Liver (tissue), 9 donors: ENCODE results near the gene DDX55. TPM values are rescaled to one million over a fixed set of nuclear protein-coding genes. Genes with fewer than 3 reads are reported as not detected.

ENCODE experiments used
- DNase-seq: peaks from one replicate; pipeline ENCODE4 v3.0.0-alpha.2; 2017; ENCODE audit warnings: low spot score
- H3K27ac ChIP-seq, 2 donors: one replicate each; pipeline ENCODE4 v1.7.0; 2013; ENCODE audit warnings: inconsistent platforms in 2 of 2, low read length in 2 of 2, control low read depth in 1 of 2, low read depth in 1 of 2, mild to moderate bottlenecking in 1 of 2
- H3K27me3 ChIP-seq, 4 donors: one replicate each; pipeline versions ENCODE4 v1.6.1 to v1.7.0; 2013; ENCODE audit warnings: low read length in 3 of 4, inconsistent platforms in 1 of 4, mild to moderate bottlenecking in 1 of 4, moderate library complexity in 1 of 4; ENCODE audit not compliant: control insufficient read depth in 4 of 4, insufficient read depth in 4 of 4
- H3K36me3 ChIP-seq, 4 donors: one replicate each; pipeline versions ENCODE4 v1.6.1 to v1.7.0; 2013; ENCODE audit warnings: low read length in 3 of 4, mild to moderate bottlenecking in 3 of 4, low read depth in 1 of 4, moderate library complexity in 1 of 4; ENCODE audit not compliant: control insufficient read depth in 4 of 4, insufficient read depth in 3 of 4
- H3K4me1 ChIP-seq, 4 donors: one replicate each; pipeline versions ENCODE4 v1.6.1 to v1.7.0; 2013; ENCODE audit warnings: low read length in 3 of 4, mild to moderate bottlenecking in 3 of 4, moderate library complexity in 1 of 4; ENCODE audit not compliant: control insufficient read depth in 4 of 4, insufficient read depth in 4 of 4
- H3K4me3 ChIP-seq, 3 donors: one replicate each; pipeline versions ENCODE4 v1.6.1 to v1.7.0; 2013; ENCODE audit warnings: low read length in 3 of 3, control low read depth in 1 of 3, low read depth in 1 of 3, mild to moderate bottlenecking in 1 of 3
- H3K9ac ChIP-seq, 2 donors: one replicate each; pipeline ENCODE4 v1.7.0; 2013; ENCODE audit warnings: low read length in 2 of 2, mild to moderate bottlenecking in 2 of 2, moderate library complexity in 2 of 2, control low read depth in 1 of 2, low read depth in 1 of 2
- H3K9me3 ChIP-seq, 4 donors: one replicate each; pipeline versions ENCODE4 v1.6.1 to v1.7.0; 2013; ENCODE audit warnings: low read length in 3 of 4; ENCODE audit not compliant: control insufficient read depth in 4 of 4
- EGR1 ChIP-seq, 2 donors: IDR thresholded peaks; 2 replicates each; pipeline ENCODE4 v1.6.1; 2016 to 2018; ENCODE audit warnings: antibody characterized with exemption in 2 of 2, low read depth in 2 of 2
- FOXA1 ChIP-seq: IDR thresholded peaks from 2 replicates; pipeline ENCODE4 v1.6.1; 2016; ENCODE audit warnings: antibody characterized with exemption
- FOXA2 ChIP-seq: IDR thresholded peaks from 2 replicates; pipeline ENCODE4 v1.6.1; 2016; ENCODE audit warnings: antibody characterized with exemption
- GABPA ChIP-seq, 2 donors: IDR thresholded peaks in 1 of 2; conservative IDR thresholded peaks in 1 of 2; 2 replicates each; pipeline ENCODE4 v1.6.1; 2016; ENCODE audit warnings: antibody characterized with exemption in 2 of 2, mild to moderate bottlenecking in 1 of 2, moderate library complexity in 1 of 2
- HNF4A ChIP-seq, 2 donors: conservative IDR thresholded peaks; 2 replicates each; pipeline ENCODE4 v1.6.1; 2016; ENCODE audit warnings: antibody characterized with exemption in 2 of 2, mild to moderate bottlenecking in 2 of 2
- JUND ChIP-seq, 2 donors: IDR thresholded peaks; 2 replicates each; pipeline ENCODE4 v1.6.1; 2016; ENCODE audit warnings: antibody characterized with exemption in 2 of 2
- NR2F2 ChIP-seq: IDR thresholded peaks from 2 replicates; pipeline ENCODE4 v1.6.1; 2016; ENCODE audit warnings: antibody characterized with exemption
- RAD21 ChIP-seq, 2 donors: IDR thresholded peaks; 2 replicates each; pipeline ENCODE4 v1.6.1; 2016; ENCODE audit warnings: antibody characterized with exemption in 2 of 2, mild to moderate bottlenecking in 2 of 2
- RXRA ChIP-seq, 2 donors: IDR thresholded peaks; 2 replicates each; pipeline ENCODE4 v1.6.1; 2017 to 2018; ENCODE audit warnings: antibody characterized with exemption in 2 of 2, mild to moderate bottlenecking in 1 of 2
- SP1 ChIP-seq: IDR thresholded peaks from 2 replicates; pipeline ENCODE4 v1.6.1; 2018; ENCODE audit warnings: antibody characterized with exemption, mild to moderate bottlenecking
- TAF1 ChIP-seq: conservative IDR thresholded peaks from 2 replicates; pipeline ENCODE4 v1.6.1; 2016; ENCODE audit warnings: antibody characterized with exemption, mild to moderate bottlenecking
- WGBS: extraction: QIAGEN DNeasy Blood & Tissue Kit; methylation state at CpG from one replicate; pipeline ENCODE4 v1.1.7; 2013; 5-methylcytosine and 5-hydroxymethylcytosine counted together
- polyA plus RNA-seq, 2 donors: library from polyadenylated mRNA; stranded (reverse) in 1 of 2; unstranded in 1 of 2; fragments of 200-250 nt in 1 of 2; fragments of >200 nt in 1 of 2; fragmentation: Nextera tagmentation in 1 of 2; extraction: Ambion mirVana in 1 of 2; gene quantifications; one replicate each; pipeline versions ENCODE4 v1.2.1 to v1.2.3, GENCODE V29; 2013 to 2015
- total RNA-seq, 2 donors: library from RNA; depleted of rRNA; stranded (reverse); fragments of >200 nt; gene quantifications; one replicate each; pipeline ENCODE4 v1.2.3, GENCODE V29; 2014
- TF ChIP-seq, protein P1 (sequence below): IDR thresholded peaks from 2 replicates; pipeline ENCODE4 v1.6.1; 2016; ENCODE audit warnings: antibody characterized with exemption, mild to moderate bottlenecking
- TF ChIP-seq, protein P2 (sequence below): IDR thresholded peaks from 2 replicates; pipeline ENCODE4 v1.6.1; 2016; ENCODE audit warnings: antibody characterized with exemption
- TF ChIP-seq, protein P3 (sequence below): IDR thresholded peaks from 2 replicates; pipeline ENCODE4 v1.6.1; 2016; ENCODE audit warnings: antibody characterized with exemption
- TF ChIP-seq, protein P4 (sequence below): IDR thresholded peaks from 2 replicates; pipeline ENCODE4 v1.6.1; 2016; ENCODE audit warnings: antibody characterized with exemption
- donor health status: healthy.
- donor health status: healthy.
- donor health status: healthy.
- donor health status: healthy.
- donor health status: healthy.

The DDX55 gene
- total and polyA plus RNA-seq, 4 donors: 6.9 to 13.4 (median 9.6) TPM

DNA sequence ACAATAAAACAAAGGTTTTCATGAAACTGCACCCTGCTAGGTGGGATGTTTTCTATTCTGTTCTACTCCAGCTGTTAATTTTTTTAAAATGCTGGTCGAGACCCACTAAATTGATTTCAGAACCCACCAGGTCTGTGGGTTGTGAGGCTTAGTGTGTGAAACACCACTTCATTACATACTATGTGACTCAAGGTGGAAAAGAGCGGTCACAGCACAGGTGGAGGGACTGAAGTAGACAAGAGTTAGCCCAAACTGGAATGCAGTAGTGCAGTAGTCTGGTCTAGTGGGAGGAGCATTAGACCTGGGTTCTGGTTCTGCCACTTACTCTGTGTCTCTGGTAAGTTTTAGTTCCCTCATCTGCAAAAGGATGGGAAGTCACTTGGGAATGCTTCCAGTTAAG lies 12.2 kb downstream of the DDX55 start:
- Histone ChIP-seq H3K36me3 (peaks cover 29 to 85% (median 69%) of the 10 kb centered on the region in 4 donors), H3K9me3 (no peaks in the 10 kb centered on the region), H3K27me3 (no peaks in the 10 kb centered on the region), H3K4me3 (no peak overlapping the region), H3K4me1 (no peaks in the 10 kb centered on the region), H3K27ac (no peak overlapping the region), H3K9ac (no peak overlapping the region)
- DNase-seq: no peak
- TF ChIP-seq GABPA (IDR thresholded peaks at IDR 0.05 in 1 of 2, conservative IDR thresholded peaks at IDR 0.05 in 1 of 2) (no peak), NR2F2 (no peak), SP1 (no peak), RAD21 (IDR thresholded peaks at IDR 0.05) (no peak), HNF4A (conservative IDR thresholded peaks at IDR 0.05) (no peak)
- TF ChIP-seq, protein P1, sequence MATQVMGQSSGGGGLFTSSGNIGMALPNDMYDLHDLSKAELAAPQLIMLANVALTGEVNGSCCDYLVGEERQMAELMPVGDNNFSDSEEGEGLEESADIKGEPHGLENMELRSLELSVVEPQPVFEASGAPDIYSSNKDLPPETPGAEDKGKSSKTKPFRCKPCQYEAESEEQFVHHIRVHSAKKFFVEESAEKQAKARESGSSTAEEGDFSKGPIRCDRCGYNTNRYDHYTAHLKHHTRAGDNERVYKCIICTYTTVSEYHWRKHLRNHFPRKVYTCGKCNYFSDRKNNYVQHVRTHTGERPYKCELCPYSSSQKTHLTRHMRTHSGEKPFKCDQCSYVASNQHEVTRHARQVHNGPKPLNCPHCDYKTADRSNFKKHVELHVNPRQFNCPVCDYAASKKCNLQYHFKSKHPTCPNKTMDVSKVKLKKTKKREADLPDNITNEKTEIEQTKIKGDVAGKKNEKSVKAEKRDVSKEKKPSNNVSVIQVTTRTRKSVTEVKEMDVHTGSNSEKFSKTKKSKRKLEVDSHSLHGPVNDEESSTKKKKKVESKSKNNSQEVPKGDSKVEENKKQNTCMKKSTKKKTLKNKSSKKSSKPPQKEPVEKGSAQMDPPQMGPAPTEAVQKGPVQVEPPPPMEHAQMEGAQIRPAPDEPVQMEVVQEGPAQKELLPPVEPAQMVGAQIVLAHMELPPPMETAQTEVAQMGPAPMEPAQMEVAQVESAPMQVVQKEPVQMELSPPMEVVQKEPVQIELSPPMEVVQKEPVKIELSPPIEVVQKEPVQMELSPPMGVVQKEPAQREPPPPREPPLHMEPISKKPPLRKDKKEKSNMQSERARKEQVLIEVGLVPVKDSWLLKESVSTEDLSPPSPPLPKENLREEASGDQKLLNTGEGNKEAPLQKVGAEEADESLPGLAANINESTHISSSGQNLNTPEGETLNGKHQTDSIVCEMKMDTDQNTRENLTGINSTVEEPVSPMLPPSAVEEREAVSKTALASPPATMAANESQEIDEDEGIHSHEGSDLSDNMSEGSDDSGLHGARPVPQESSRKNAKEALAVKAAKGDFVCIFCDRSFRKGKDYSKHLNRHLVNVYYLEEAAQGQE: no peak
- TF ChIP-seq, protein P2, sequence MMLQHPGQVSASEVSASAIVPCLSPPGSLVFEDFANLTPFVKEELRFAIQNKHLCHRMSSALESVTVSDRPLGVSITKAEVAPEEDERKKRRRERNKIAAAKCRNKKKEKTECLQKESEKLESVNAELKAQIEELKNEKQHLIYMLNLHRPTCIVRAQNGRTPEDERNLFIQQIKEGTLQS: no peak
- WGBS: 97% methylated on average over 2 of the region's 2 CpGs

DNA sequence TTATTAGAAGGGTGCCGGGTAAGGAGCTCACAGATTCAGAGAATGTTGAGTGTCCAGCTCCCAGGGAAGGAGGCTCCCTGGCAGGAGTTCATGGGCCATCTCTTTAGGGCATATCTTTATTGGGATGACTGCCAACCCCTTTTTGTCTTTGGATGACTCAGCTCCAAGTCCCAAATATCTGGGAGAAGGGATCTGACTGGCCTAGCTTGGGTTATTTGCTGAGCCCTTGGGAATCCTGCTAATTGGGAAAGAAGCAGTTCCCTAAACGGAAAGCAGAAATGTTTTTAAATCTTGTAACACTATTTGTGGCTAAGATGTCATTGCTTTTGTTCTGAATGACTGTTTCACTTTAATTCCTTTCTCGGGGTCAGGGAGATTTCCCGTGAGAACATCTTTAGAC lies 12.6 kb downstream of the DDX55 start:
- DNase-seq: no peak
- H3K9ac ChIP-seq: no peak overlapping the region
- WGBS: 90% methylated on average over 4 of the region's 4 CpGs
- H3K4me1 ChIP-seq: no peaks in the 10 kb centered on the region
- H3K9me3 ChIP-seq: no peaks in the 10 kb centered on the region
- no peak overlapping the region for H3K4me3 ChIP-seq
- H3K36me3 ChIP-seq: peaks cover 26 to 85% (median 68%) of the 10 kb centered on the region in 4 donors
- no peaks in the 10 kb centered on the region for H3K27me3 ChIP-seq
- no peak for TF ChIP-seq RAD21 (IDR thresholded peaks at IDR 0.05)
- TF ChIP-seq, protein P3, sequence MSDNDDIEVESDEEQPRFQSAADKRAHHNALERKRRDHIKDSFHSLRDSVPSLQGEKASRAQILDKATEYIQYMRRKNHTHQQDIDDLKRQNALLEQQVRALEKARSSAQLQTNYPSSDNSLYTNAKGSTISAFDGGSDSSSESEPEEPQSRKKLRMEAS: no peak
- no peak overlapping the region for H3K27ac ChIP-seq

DNA sequence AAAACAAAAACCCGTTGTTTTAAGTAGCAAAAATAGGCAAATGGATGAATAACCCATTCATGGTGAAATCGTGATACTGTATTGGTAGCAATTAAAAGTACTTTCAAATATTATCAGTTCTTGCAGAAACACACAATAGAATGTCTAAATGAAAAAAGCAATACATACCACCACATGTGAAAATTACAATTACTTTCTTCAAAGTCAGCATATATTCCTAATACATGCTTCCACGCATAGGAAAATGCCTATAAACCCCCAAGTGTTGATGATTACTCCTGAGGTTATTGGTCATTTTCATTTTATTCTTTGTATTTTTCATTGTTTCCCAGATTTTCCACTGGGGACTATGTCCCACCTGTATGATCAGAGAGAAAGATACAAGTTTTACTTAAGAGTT lies 15.2 kb downstream of the DDX55 start:
- TF ChIP-seq RAD21 (IDR thresholded peaks at IDR 0.05): no peak
- no peak overlapping the region for H3K27ac ChIP-seq
- H3K4me3 ChIP-seq: no peak overlapping the region
- no peaks in the 10 kb centered on the region for H3K27me3 ChIP-seq
- peaks cover 27 to 86% (median 72%) of the 10 kb centered on the region in 4 donors for H3K36me3 ChIP-seq
- 92% methylated on average over 3 of the region's 3 CpGs for WGBS
- no peaks in the 10 kb centered on the region for H3K9me3 ChIP-seq
- no peak overlapping the region for H3K9ac ChIP-seq
- no peaks in the 10 kb centered on the region for H3K4me1 ChIP-seq
- no peak for DNase-seq

DNA sequence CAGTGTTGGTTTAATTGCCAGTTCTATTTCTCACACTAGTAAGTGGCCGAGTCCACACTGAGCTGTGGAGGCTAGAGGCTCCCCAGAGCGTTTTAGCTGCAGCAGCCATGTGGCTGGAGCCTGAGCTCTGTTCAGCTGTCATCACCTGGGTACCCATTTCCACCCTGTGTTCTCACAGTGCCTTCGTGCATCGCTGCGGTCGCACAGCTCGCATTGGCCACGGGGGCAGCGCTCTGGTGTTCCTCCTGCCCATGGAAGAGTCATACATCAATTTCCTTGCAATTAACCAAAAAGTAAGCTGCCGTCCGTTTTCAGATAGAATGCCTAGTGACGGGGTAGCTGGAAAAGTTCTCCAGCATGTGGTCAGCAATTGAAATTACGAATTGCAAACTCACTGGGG lies 15.7 kb downstream of the DDX55 start:
- Histone ChIP-seq H3K9me3 (no peaks in the 10 kb centered on the region), H3K9ac (no peak overlapping the region), H3K4me3 (no peak overlapping the region), H3K27ac (no peak overlapping the region), H3K4me1 (no peaks in the 10 kb centered on the region), H3K36me3 (peaks cover 29 to 86% (median 72%) of the 10 kb centered on the region in 4 donors), H3K27me3 (no peaks in the 10 kb centered on the region)
- DNase-seq: no peak
- 97% methylated on average over 13 of the region's 13 CpGs for WGBS
- TF ChIP-seq JUND (IDR thresholded peaks at IDR 0.05) (no peak), RXRA (IDR thresholded peaks at IDR 0.05) (no peak), RAD21 (IDR thresholded peaks at IDR 0.05) (no peak), FOXA2 (no peak), SP1 (no peak), GABPA (IDR thresholded peaks at IDR 0.05 in 1 of 2, conservative IDR thresholded peaks at IDR 0.05 in 1 of 2) (no peak), EGR1 (IDR thresholded peaks at IDR 0.05; ENCODE audit: low read depth in 2 of 2) (no peak), FOXA1 (no peak), TAF1 (no peak)
- TF ChIP-seq, protein P2: no peak
- TF ChIP-seq, protein P4, sequence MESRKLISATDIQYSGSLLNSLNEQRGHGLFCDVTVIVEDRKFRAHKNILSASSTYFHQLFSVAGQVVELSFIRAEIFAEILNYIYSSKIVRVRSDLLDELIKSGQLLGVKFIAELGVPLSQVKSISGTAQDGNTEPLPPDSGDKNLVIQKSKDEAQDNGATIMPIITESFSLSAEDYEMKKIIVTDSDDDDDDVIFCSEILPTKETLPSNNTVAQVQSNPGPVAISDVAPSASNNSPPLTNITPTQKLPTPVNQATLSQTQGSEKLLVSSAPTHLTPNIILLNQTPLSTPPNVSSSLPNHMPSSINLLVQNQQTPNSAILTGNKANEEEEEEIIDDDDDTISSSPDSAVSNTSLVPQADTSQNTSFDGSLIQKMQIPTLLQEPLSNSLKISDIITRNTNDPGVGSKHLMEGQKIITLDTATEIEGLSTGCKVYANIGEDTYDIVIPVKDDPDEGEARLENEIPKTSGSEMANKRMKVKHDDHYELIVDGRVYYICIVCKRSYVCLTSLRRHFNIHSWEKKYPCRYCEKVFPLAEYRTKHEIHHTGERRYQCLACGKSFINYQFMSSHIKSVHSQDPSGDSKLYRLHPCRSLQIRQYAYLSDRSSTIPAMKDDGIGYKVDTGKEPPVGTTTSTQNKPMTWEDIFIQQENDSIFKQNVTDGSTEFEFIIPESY: no peak
